Measurements from ENCODE around the gene TCOF1. TPM values are rescaled to one million over a fixed set of nuclear protein-coding genes. Genes with fewer than 3 reads are reported as not detected.

The TCOF1 gene
- total and polyA plus RNA-seq, 2 of the 8 experiments (the other 6 are each of a cell fraction or from before 2014, with no cell fraction given), result 35.9 to 170 TPM

DNA sequence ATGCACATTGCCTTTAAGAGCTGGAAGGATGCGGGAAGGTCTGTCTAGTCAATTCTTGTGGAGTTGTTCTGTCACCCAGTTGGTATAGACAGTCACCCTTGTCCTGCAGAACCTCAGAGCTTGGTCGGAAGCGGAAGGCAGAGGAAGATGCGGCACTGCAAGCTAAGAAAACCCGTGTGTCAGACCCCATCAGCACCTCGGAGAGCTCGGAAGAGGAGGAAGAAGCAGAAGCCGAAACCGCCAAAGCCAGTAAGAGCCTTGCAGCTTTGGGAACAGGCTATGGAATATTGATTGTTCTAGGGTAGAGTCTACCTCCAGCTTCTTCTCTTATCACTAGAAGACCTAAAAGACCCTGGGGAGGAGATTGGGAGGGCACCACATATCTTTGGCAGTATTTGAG lies 6.5 kb downstream of the TCOF1 start:
- POLR2A ChIA-PET (ENCODE audit: partially characterized antibody), result interaction anchor here (1.1 to 32.3 kb wide), 4 partner anchors 9 to 35 kb away, joined by 3 to 455 read pairs (median 121); no protein-coding TSS in a partner anchor
- Histone ChIP-seq H3K4me1 (replicated peaks in 1 of 4; ENCODE audit: control insufficient read depth in 3 of 4, insufficient read depth in 4 of 4, low read length in 3 of 4) (peaks cover 0 to 4% (median 0%) of the 10 kb centered on the region in 4 experiments; a peak in 1 of 7 replicates), H2BK5ac (ENCODE audit: low read depth, low read length) (no peak overlapping the region), H3K9me3 (ENCODE audit: insufficient read depth in 2 of 2, low read depth in 1 of 2, low read length in 1 of 2) (no peaks in the 10 kb centered on the region), H3K27ac (ENCODE audit: low read depth, low read length) (no peak overlapping the region), H3K4ac (replicated peaks; ENCODE audit: insufficient read length, low read depth, low read length) (no peak overlapping the region), H2BK20ac (ENCODE audit: low read length) (no peak overlapping the region), H4K91ac (replicated peaks; ENCODE audit: insufficient read length, low read length) (no peak overlapping the region), H3K9ac (replicated peaks in 1 of 4; ENCODE audit: extremely low read depth in 1 of 4, low read depth in 3 of 4, low read length in 3 of 4) (no peak overlapping the region), H3K14ac (ENCODE audit: insufficient read length) (no peak overlapping the region), H4K5ac (ENCODE audit: insufficient read length, low read depth, low read length) (no peak overlapping the region), H3K79me2 (ENCODE audit: control insufficient read depth in 1 of 2, insufficient read depth in 2 of 2, low read length in 2 of 2) (peaks cover 10 to 29% of the 10 kb centered on the region in 2 experiments; a peak in 3 of 4 replicates), H2AK5ac (ENCODE audit: low read depth, low read length) (no peak overlapping the region), H3K4me3 (ENCODE audit: extremely low read depth in 1 of 4, insufficient read depth in 2 of 4, low read depth in 3 of 4, low read length in 4 of 4) (no peak overlapping the region), H3K4me2 (ENCODE audit: insufficient read depth in 1 of 2, low read depth in 2 of 2, low read length in 2 of 2) (no peak overlapping the region), H2BK15ac (ENCODE audit: low read length) (no peak overlapping the region), H3K23me2 (ENCODE audit: low read depth, low read length) (no peaks in the 10 kb centered on the region), H3K56ac (replicated peaks; ENCODE audit: insufficient read length, low read depth, low read length) (no peak overlapping the region), H2AFZ (ENCODE audit: low read length) (no peak overlapping the region), H3K27me3 (replicated peaks in 1 of 4; ENCODE audit: control insufficient read depth in 3 of 4, extremely low read depth in 1 of 4, insufficient read depth in 3 of 4, low read length in 3 of 4) (no peaks in the 10 kb centered on the region), H4K20me1 (replicated peaks in 1 of 2; ENCODE audit: control insufficient read depth in 1 of 2, insufficient read depth in 2 of 2, low read length in 2 of 2) (peaks cover 12 to 29% of the 10 kb centered on the region in 2 experiments), H2BK120ac (replicated peaks; ENCODE audit: low read depth, low read length) (no peak overlapping the region), H4K8ac (ENCODE audit: extremely low read depth, insufficient read depth, low read length) (no peak overlapping the region), H3K79me1 (ENCODE audit: low read depth, low read length) (peaks cover 18% of the 10 kb centered on the region), H3K18ac (ENCODE audit: extremely low read depth, low read length) (no peak overlapping the region), H3K36me3 (ENCODE audit: control insufficient read depth in 2 of 4, insufficient read depth in 4 of 4, low read length in 3 of 4) (peaks cover 57 to 84% (median 78%) of the 10 kb centered on the region in 4 experiments), H3K23ac (ENCODE audit: insufficient read length) (no peak overlapping the region), H2BK12ac (ENCODE audit: low read depth, low read length) (no peak overlapping the region)
- WGBS, 2 experiments (ENCODE audit: extremely low coverage in 1 of 2, insufficient coverage in 1 of 2, insufficient read length in 1 of 2, insufficient replicate concordance in 2 of 2, low coverage in 1 of 2, low lambda C conversion rate in 2 of 2, missing lambda C conversion rate in 1 of 2), result 97% methylated on average over 9 of the region's 9 CpGs; no CpG with 5 or more reads in 1 of the 2 experiments
- no peak for FAIRE-seq
- TF ChIP-seq JUND (IDR thresholded peaks at IDR 0.05; ENCODE audit: low read length) (no peak), RXRA (IDR thresholded peaks at IDR 0.05; ENCODE audit: insufficient read depth, low read depth, low read length) (no peak), TCF12 (IDR thresholded peaks at IDR 0.05; ENCODE audit: low read depth, low read length) (no peak), TAF1 (IDR thresholded peaks at IDR 0.05; ENCODE audit: low read depth, low read length) (no peak), HDAC6 (IDR thresholded peaks at IDR 0.05; ENCODE audit: low read depth, low read length) (no peak), CHD2 (IDR thresholded peaks at IDR 0.05; ENCODE audit: low read length) (no peak), FOSL1 (IDR thresholded peaks at IDR 0.05; ENCODE audit: insufficient read depth, low read depth, low read length) (no peak), BRCA1 (IDR thresholded peaks at IDR 0.05; ENCODE audit: low read depth, low read length) (no peak)
- TF ChIP-seq, protein P1, sequence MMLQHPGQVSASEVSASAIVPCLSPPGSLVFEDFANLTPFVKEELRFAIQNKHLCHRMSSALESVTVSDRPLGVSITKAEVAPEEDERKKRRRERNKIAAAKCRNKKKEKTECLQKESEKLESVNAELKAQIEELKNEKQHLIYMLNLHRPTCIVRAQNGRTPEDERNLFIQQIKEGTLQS (IDR thresholded peaks at IDR 0.05; ENCODE audit: insufficient read depth, low read depth, low read length), result no peak
- TF ChIP-seq, protein P2, sequence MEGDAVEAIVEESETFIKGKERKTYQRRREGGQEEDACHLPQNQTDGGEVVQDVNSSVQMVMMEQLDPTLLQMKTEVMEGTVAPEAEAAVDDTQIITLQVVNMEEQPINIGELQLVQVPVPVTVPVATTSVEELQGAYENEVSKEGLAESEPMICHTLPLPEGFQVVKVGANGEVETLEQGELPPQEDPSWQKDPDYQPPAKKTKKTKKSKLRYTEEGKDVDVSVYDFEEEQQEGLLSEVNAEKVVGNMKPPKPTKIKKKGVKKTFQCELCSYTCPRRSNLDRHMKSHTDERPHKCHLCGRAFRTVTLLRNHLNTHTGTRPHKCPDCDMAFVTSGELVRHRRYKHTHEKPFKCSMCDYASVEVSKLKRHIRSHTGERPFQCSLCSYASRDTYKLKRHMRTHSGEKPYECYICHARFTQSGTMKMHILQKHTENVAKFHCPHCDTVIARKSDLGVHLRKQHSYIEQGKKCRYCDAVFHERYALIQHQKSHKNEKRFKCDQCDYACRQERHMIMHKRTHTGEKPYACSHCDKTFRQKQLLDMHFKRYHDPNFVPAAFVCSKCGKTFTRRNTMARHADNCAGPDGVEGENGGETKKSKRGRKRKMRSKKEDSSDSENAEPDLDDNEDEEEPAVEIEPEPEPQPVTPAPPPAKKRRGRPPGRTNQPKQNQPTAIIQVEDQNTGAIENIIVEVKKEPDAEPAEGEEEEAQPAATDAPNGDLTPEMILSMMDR (IDR thresholded peaks at IDR 0.05; ENCODE audit: control extremely low read depth in 1 of 3, insufficient read depth in 1 of 3, low read depth in 1 of 3, low read length in 3 of 3), result no peak
- no peak for DNase-seq (ENCODE audit: low read depth in 1 of 2, low spot score in 2 of 2)
- CTCF ChIA-PET (ENCODE audit: partially characterized antibody), result interaction anchor here (0.7 to 4.0 kb wide), 8 partner anchors 10 to 205 kb away, joined by 3 to 20 read pairs (median 4); no protein-coding TSS in a partner anchor
